ENCODE measurements around the gene BPIFB6.

Gene BPIFB6

GRCh38 chr20:33064572-33065287 is 33.3 kb downstream of the BPIFB6 start:
- DNase-seq: no peak

DNA sequence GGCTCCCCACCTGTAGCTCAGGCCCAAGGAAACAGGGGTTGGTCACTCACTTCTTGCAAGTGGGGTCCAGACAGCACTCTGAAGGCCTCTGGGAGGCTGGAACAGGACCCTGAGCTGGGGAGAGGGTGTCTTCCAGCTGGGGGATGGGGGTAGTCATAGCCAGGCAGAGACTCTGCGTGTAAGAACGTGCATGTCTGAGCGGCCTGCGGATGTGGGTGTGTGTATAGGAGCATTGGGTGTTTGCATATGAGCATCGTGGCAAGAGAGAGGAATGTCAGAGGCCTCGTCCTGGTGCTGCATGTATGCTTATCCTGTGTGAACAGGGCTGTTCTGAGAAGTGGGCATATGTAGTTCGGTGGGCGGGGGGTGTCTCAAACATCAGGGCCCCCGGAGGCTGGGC is 34.3 kb downstream of the BPIFB6 start:
- DNase-seq: no peak

- no peak for DNase-seq
Observed at GRCh38 chr20:33067806-33068205, 36.4 kb downstream of the BPIFB6 start.

GRCh38 chr20:33068251-33068939 is 36.9 kb downstream of the BPIFB6 start:
- no peak for DNase-seq

DNA sequence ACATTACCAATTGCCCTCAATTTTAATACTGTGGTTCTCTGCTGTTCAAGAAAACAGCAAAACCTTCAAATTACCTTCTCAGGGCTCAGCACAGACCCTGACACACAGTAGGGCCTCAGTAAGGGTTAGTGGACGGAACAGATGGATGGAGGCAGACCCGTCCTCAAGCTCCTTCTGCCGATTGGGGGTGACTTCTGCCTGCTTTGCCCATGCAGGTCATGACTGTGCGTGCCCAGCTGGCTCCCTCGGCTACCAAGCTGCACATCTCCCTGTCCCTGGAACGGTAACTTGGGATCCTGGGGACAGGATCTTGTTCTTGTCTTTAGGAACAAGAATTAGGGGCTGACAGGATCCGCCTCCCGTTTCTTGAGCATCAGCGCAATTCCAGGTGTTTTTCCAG is 38.2 kb downstream of the BPIFB6 start:
- DNase-seq: no peak

DNA sequence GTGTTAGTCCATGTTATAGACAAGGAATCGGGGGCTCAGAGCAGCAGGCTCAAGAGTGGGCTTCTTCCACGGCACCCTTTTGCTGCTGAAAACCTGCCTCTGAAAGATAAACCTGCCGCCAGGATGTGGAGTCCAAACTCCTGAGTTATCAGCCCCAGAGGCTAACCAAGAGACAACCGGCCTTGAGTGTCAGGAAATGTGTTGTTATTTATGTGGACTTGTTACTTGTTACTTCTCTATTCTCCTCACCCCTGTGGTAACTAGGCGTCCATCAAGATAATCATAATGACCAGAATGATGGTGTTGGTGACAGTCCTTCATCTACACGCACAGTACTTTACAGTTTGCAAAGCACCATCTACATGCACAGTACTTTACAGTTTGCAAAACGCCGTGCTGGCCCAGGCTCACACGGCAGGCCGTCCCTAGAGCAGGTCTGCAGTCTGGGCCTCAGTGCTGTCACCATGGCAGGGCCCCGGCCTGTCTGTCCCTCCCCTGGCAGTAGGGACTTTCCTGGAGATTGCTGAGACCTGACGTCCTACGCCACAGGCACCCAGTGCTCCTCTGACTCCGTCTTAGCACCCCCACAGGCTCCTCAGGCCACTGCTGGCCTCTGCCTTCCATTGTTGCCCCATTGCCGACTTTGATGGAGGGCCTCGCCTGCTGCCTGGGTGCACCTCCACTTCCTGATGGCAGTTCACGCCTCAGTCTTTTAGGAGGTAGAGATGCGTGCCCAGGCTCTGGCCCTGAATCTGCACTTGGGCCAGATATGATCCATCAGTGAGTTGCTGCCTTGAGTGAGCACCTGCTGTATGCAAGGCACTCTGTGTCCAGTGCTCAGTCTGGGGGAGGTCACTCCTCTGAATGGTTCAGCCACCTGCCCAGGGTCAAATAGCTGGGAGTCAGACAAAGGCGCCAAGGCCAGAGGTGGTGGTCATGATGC is 38.9 kb downstream of the BPIFB6 start:
- DNase-seq: no peak

DNA sequence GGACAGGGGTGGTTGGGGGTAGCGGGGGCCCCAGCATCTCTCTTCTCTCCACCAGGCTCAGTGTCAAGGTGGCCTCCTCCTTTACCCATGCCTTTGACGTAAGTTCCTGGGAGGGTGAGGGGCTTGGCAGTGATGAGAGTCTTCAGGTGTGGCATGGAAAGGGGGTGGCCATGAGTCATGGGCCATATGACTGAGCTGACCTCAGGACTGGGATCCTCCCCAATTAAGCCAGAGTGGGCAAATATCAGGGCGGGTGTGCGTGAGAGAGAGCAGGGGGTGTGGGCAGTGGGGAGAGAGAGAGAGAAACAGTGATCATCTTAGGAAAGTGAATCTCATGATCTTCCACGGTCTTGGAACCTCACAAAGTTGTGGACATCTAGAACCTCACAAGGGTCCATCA is 39.8 kb downstream of the BPIFB6 start:
- no peak for DNase-seq

DNA sequence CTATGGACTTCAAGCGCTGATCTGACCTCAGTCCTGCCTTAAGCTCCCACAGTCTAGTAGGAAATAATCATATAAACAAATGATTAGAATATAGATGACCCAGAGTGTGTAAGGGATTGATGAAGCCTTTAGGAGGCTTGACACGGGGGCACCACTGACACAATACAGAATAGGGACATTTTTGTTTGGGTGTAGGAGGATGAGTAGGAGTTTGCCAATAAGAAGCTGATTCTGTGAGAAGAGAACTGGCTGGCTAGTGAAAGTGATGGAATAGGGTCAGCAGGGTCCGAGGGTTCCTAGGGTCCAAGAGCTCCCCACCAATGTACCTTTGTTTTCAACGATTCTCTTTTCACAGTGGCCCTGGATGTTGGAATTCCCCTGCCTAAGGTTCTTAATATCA is 40.9 kb downstream of the BPIFB6 start:
- DNase-seq: no peak

- no peak for DNase-seq
Observed at GRCh38 chr20:33072813-33073212, 41.4 kb downstream of the BPIFB6 start.

DNA sequence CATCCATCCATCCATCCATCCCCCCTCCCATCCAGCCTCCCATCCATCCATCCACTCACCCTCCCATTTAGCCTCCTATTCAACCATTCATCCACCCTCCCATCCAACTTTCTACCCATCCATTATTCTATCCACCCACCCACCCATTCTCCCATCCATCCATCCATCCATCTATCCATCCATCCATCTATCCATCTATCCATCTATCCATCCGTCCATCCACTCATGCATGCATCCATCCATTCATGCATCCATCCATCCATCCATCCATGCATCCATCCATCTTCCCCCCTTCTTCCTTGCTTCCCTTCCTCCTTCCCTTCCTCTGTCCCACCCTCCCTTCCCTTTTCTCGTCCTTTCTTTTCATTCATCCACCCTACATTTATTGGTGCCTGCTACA is 43.2 kb downstream of the BPIFB6 start:
- no peak for DNase-seq

DNA sequence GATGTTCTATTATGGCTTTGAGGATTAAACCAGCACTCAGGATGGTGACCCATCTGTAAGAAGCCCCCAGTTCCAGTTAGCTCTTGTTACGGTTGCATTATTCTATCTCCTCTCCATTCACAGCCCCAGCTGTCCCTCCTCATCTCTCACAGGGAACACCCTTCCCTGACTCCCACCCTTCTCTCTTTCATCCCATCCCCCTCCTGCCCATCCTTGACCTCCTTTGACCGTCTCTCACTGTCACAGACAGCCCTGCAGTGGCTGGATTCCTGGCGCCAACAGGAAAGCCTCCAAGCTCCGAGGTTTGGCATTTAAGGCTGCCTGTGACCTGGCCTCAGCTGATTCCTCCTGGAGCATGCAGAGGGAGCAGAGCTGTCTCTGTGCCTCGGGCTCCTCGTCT is 43.8 kb downstream of the BPIFB6 start:
- no peak for DNase-seq

GRCh38 chr20:33076662-33077372 is 45.4 kb downstream of the BPIFB6 start:
- no peak for DNase-seq

DNA sequence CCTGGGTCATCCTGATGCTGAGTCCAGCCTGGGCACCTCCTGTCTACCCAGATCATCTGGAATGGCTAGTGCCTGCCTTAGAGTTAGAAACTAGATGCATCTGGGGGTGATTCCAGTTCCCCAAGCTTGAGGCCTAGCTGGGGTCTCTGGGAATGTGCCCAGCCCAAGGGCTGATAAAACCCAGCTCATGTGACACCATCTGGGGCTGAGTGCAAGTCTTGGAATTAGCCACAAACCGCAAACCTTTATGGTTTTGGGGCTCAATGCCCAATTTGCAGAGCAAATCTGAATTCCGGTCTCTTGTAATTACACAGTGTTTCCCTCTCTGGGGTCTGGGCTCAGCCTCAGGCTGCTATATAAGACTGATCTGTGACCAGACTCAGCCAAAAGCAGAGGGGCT is 47.8 kb downstream of the BPIFB6 start, which contains the start of gene BPIFB4:
Gene BPIFB4, plus strand, starts transcription at position 385 of the 400 bp plus-strand sequence. CDS start 1,884 bp downstream, outside the sequence.
- DNase-seq: no peak

DNA sequence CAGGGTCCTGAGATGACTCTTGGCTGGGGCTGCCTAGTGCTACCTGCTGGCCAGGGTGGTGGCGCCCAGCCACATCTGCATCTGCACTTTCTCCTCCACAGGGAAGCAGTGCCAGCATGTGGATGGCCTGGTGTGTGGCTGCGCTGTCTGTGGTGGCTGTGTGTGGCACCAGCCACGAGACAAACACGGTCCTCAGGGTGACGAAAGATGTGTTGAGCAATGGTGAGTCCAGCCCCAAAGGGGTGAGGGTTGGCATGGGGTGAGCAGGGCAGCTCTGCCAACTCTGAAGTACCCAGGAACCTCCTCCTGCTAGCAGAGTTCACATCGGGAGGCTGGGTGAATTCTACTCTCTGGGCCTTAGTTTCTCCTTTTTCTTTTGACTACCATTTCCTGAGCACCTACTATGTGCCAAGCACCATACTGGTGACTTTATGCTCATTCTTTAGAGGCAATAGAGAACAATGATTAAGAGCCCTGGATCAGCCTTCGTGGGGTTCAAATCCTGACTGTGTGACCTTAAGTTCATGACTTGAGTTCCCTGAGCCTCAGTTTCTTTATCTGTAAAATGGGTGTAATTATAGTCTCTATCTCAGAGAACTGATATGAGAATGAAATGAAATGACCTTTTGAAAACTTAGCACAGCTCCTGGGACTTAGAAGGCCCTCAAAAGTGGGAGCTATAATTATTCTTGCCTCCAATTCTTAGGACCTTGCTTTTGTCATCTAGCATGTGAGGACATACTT is 50.1 kb downstream of the BPIFB6 start:
- DNase-seq: no peak

- DNase-seq: no peak
Observed at GRCh38 chr20:33082546-33082945, 51.1 kb downstream of the BPIFB6 start.

DNA sequence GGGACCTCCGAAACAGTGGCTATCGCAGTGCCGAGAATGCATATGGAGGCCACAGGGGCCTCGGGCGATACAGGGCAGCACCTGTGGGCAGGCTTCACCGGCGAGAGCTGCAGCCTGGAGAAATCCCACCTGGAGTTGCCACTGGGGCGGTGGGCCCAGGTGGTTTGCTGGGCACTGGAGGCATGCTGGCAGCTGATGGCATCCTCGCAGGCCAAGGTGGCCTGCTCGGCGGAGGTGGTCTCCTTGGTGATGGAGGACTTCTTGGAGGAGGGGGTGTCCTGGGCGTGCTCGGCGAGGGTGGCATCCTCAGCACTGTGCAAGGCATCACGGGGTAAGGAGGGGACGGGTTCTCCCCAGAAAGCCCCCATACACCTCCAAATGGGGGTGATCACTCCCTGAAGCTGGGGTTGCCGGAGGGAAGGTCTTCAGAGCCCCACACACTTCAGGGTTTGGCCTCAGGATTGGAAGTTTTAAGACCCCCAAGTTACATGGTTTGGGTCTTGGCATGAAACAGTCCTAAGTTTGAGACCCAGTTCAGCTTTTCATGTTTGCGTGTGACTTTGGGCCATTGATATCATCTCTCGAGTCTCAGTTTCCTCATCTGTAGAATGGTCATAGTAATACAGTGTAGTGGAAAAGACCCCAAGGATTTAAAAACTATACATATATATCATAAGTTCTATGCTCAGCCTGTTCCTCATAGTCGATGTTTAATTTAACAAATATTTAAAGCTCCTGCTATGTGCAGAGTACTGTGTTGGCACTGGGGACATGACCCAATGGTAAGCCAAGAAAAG is 52.3 kb downstream of the BPIFB6 start:
- DNase-seq: no peak

DNA sequence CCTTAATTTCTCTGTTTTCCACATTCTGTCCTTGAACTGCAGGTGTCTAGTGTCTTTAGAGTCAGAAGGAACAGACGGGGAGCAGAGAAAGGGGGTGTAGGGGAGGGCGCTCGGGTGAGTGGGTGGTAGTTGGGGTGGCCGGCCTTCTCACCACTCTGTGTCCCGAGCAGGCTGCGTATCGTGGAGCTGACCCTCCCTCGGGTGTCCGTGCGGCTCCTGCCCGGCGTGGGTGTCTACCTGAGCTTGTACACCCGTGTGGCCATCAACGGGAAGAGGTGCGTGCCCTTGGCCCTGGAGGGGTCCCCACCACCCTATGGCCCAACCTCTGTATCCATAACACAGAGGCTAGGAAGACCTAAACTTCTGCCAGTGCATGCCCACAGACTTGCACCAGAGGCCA is 53.3 kb downstream of the BPIFB6 start:
- DNase-seq: no peak

DNA sequence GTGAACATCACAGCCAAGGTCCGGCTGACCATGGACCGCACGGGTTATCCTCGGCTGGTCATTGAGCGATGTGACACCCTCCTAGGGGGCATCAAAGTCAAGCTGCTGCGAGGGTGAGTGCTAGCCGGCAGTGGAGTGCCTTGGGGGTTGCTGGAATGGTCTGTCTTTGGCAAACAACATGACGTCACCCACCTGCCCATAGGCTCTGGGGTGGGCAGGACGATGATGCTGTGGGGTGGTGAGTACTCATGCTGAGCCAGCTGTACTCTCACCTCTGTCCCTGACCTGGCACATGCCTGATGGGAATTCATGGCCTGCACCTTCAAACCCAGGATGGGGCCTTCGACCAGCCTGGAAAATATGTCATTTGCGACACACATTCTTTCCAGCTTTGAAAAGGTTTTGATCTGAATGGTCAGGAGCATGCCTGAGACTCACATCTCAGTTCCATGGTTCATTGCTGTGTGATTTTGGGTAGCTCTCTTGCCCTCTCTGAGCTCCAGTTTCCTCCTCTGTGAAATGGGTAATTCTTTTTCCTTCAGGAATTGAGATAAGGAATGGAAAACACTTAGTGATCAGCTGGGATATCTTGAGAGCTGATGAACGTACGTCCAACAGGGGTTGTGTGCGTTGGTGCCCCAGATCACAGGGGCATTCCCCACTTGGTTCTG is 54.7 kb downstream of the BPIFB6 start:
- DNase-seq: no peak

DNA sequence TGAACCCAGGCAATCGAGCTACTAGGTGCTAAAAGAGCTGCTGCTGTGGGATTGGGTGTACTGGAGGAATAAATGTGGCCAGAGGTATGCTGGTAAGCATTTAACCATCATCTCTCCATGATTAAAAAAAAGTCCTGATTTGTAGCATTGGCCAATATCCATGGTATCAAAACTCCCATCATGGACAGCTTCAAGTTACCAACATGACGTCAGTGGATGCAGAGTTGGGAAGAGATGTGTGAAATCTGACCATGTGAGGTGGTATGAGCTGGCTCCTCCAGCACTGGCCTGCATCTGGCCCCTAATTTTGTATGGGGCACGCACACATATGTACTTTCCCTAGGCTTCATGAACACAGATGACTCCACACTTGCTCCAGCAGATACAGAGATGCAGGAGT is 59.7 kb downstream of the BPIFB6 start:
- no peak for DNase-seq

- DNase-seq: no peak
Observed at GRCh38 chr20:33091693-33092092, 60.2 kb downstream of the BPIFB6 start.

- no peak for DNase-seq
Observed at GRCh38 chr20:33092361-33092760, 60.9 kb downstream of the BPIFB6 start.

Measured in NCI-H1092 (cell line).